HG02970 (cell line): ENCODE measurements around the gene LRRC17.

Experiments used
- ATAC-seq: cut with Tn5 transposase; IDR thresholded peaks from one replicate; pipeline ENCODE4 v1.9.1; 2021; ENCODE audit warnings: mild to moderate bottlenecking, moderate library complexity, moderate number of reproducible peaks; ENCODE audit not compliant: unreplicated experiment, low FRiP score

The LRRC17 gene

GRCh38 chr7:102983602-102984001 lies 70.8 kb downstream of the LRRC17 start:
- no peak for ATAC-seq

- no peak for ATAC-seq
These were observed 72.5 kb downstream of the LRRC17 start for GRCh38 chr7:102985176-102985783.

GRCh38 chr7:102988088-102988487 lies 75.3 kb downstream of the LRRC17 start:
- ATAC-seq: no peak

- no peak for ATAC-seq
These were observed 76.1 kb downstream of the LRRC17 start for GRCh38 chr7:102988631-102989560.

- ATAC-seq: no peak
These were observed 77.8 kb downstream of the LRRC17 start for GRCh38 chr7:102990642-102991041.

GRCh38 chr7:102991077-102991539 lies 78.3 kb downstream of the LRRC17 start:
- ATAC-seq: no peak

GRCh38 chr7:102991540-102992214 lies 78.9 kb downstream of the LRRC17 start:
- no peak for ATAC-seq

GRCh38 chr7:102992509-102992937 lies 79.7 kb downstream of the LRRC17 start:
- no peak for ATAC-seq

GRCh38 chr7:102992938-102993717 lies 80.3 kb downstream of the LRRC17 start:
- no peak for ATAC-seq

- ATAC-seq: no peak
These were observed 80.9 kb downstream of the LRRC17 start for GRCh38 chr7:102993718-102994029.

GRCh38 chr7:102994567-102994966 lies 81.8 kb downstream of the LRRC17 start:
- no peak for ATAC-seq
